ENCODE data around the gene GNRH2. TPM values are rescaled to one million over a fixed set of nuclear protein-coding genes. Genes with fewer than 3 reads are reported as not detected.

The GNRH2 gene
- total and polyA plus RNA-seq, 10 of the 15 experiments (the other 5 are each of a cell fraction or from before 2014, with no cell fraction given) = 0.12 to 0.85 (median 0.31) TPM; not detected in 7

GRCh38 chr20:3045816-3046676, 2.6 kb downstream of the GNRH2 start, which contains the start of gene MRPS26 (continued):
- TF ChIP-seq ZBTB4 (CRISPR knock-in tag; IDR thresholded peaks at IDR 0.05) (no peak), PRDM15 (CRISPR knock-in tag; IDR thresholded peaks at IDR 0.05) (no peak), MYB (IDR thresholded peaks at IDR 0.05; ENCODE audit: borderline replicate concordance, low read depth, low read length) (no peak), SREBF2 (IDR thresholded peaks at IDR 0.05; ENCODE audit: low read length) (no peak), DPF2 (IDR thresholded peaks at IDR 0.05) (peak; percentile 58; the same call in 1 of the 2 replicates), TCF12 (IDR thresholded peaks at IDR 0.05; ENCODE audit: low read depth, low read length) (no peak), E2F4 (IDR thresholded peaks at IDR 0.05; ENCODE audit: low read depth, low read length) (no peak), JUNB (IDR thresholded peaks at IDR 0.05) (no peak), RELA (IDR thresholded peaks at IDR 0.05; ENCODE audit: borderline replicate concordance, partially characterized antibody) (no peak), CBX3 (IDR thresholded peaks at IDR 0.05; ENCODE audit: borderline replicate concordance, low read depth) (no peak), CHD2 (IDR thresholded peaks at IDR 0.05; ENCODE audit: borderline replicate concordance, low read depth, low read length) (peak; percentile 43; the same call in 1 of the 2 replicates), IRF5 (IDR thresholded peaks at IDR 0.05; ENCODE audit: borderline replicate concordance) (no peak), TARDBP (IDR thresholded peaks at IDR 0.05; ENCODE audit: borderline replicate concordance) (no peak), ZSCAN29 (IDR thresholded peaks at IDR 0.05) (peak; percentile 62; the same call in 1 of the 2 replicates)
- TF ChIP-seq, protein P1, sequence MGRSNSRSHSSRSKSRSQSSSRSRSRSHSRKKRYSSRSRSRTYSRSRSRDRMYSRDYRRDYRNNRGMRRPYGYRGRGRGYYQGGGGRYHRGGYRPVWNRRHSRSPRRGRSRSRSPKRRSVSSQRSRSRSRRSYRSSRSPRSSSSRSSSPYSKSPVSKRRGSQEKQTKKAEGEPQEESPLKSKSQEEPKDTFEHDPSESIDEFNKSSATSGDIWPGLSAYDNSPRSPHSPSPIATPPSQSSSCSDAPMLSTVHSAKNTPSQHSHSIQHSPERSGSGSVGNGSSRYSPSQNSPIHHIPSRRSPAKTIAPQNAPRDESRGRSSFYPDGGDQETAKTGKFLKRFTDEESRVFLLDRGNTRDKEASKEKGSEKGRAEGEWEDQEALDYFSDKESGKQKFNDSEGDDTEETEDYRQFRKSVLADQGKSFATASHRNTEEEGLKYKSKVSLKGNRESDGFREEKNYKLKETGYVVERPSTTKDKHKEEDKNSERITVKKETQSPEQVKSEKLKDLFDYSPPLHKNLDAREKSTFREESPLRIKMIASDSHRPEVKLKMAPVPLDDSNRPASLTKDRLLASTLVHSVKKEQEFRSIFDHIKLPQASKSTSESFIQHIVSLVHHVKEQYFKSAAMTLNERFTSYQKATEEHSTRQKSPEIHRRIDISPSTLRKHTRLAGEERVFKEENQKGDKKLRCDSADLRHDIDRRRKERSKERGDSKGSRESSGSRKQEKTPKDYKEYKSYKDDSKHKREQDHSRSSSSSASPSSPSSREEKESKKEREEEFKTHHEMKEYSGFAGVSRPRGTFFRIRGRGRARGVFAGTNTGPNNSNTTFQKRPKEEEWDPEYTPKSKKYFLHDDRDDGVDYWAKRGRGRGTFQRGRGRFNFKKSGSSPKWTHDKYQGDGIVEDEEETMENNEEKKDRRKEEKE (IDR thresholded peaks at IDR 0.05) = no peak

All from GM12878 (cell line).